SK-N-SH (cell line): ENCODE results near the gene BOK. TPM values are rescaled to one million over a fixed set of nuclear protein-coding genes. Genes with fewer than 3 reads are reported as not detected.

ENCODE experiments used
- CTCF ChIA-PET: fragments of 300-600, 350-600 bp; formaldehyde crosslinking; extraction: SDS; loops from one replicate; lab custom pipeline; 2021; lab: Yijun Ruan, JAX
- POLR2A ChIA-PET: fragments of 350-600 bp; sonication (Branson Sonifier 250); formaldehyde crosslinking; extraction: SDS; loops from one replicate; lab custom pipeline; 2020; ENCODE audit warnings: antibody characterized with exemption, inconsistent platforms; lab: Yijun Ruan, JAX
- DNase-seq: peaks from one replicate; pipeline ENCODE4 v3.0.0; 2012
- H2AFZ ChIP-seq: fragments of 200-600 bp; sonication (generic); 2 replicates; pipeline ENCODE4 v1.8.1; 2016; ENCODE audit warnings: antibody characterized with exemption, mild to moderate bottlenecking, low read depth
- H3F3A ChIP-seq: fragments of 200-600 bp; sonication (generic); replicated peaks from 2 replicates; pipeline ENCODE3; 2016; ENCODE audit warnings: antibody characterized with exemption, mild to moderate bottlenecking; ENCODE audit not compliant: insufficient read depth
- H3K27ac ChIP-seq, 2 experiments: fragments of 200-500 bp in 1 of 2; fragments of 200-600 bp in 1 of 2; sonication (Bioruptor generic) in 1 of 2; sonication (generic), shearing (Covaris generic) in 1 of 2; 2 replicates each; pipeline versions ENCODE4 v1.5.1 to v1.6.1; 2014 to 2016; ENCODE audit warnings: low read depth in 2 of 2, inconsistent platforms in 1 of 2, low read length in 1 of 2, mild to moderate bottlenecking in 1 of 2, mixed read lengths in 1 of 2
- H3K27me3 ChIP-seq: fragments of 200-600 bp; sonication (generic), shearing (Covaris generic); 2 replicates; pipeline ENCODE4 v1.6.1; 2016; ENCODE audit warnings: mixed run types; ENCODE audit not compliant: insufficient read depth
- H3K36me3 ChIP-seq, 2 experiments: fragments of 200-500 bp in 1 of 2; fragments of 200-600 bp in 1 of 2; sonication (Bioruptor generic) in 1 of 2; sonication (generic) in 1 of 2; replicated peaks in 1 of 2; 2 replicates each; pipeline versions ENCODE3 to v1.5.1; 2014 to 2016; ENCODE audit warnings: low read length in 1 of 2, mild to moderate bottlenecking in 1 of 2; ENCODE audit not compliant: insufficient read depth in 2 of 2, control insufficient read depth in 1 of 2
- H3K4me1 ChIP-seq, 2 experiments: fragments of 200-500 bp in 1 of 2; fragments of 200-600 bp in 1 of 2; sonication (Bioruptor generic) in 1 of 2; sonication (generic), shearing (Covaris generic) in 1 of 2; 2 replicates each; pipeline versions ENCODE4 v1.5.1 to v1.6.1; 2014 to 2016; ENCODE audit warnings: low read depth in 1 of 2, low read length in 1 of 2, mixed run types in 1 of 2; ENCODE audit not compliant: insufficient read depth in 2 of 2, control insufficient read depth in 1 of 2
- H3K4me2 ChIP-seq: fragments of 200-600 bp; sonication (generic), shearing (Covaris generic); 2 replicates; pipeline ENCODE4 v1.6.1; 2017; ENCODE audit warnings: mixed run types
- H3K4me3 ChIP-seq, 2 experiments: fragments of 200-500 bp in 1 of 2; fragments of 200-600 bp in 1 of 2; sonication (Bioruptor generic) in 1 of 2; sonication (generic), shearing (Covaris generic) in 1 of 2; 2 replicates each; pipeline versions ENCODE4 v1.5.1 to v1.8.1; 2014 to 2016; ENCODE audit warnings: low read depth in 2 of 2, inconsistent platforms in 1 of 2, low read length in 1 of 2, mild to moderate bottlenecking in 1 of 2, mixed read lengths in 1 of 2, moderate library complexity in 1 of 2
- H3K79me2 ChIP-seq: fragments of 200-600 bp; sonication (generic); 2 replicates; pipeline ENCODE4 v1.8.1; 2017; ENCODE audit warnings: mild to moderate bottlenecking; ENCODE audit not compliant: insufficient read depth
- H3K9ac ChIP-seq: fragments of 200-600 bp; sonication (generic); 2 replicates; pipeline ENCODE4 v1.6.1; 2017; ENCODE audit warnings: mixed run types
- H3K9me2 ChIP-seq: fragments of 200-600 bp; sonication (generic); 2 replicates; pipeline ENCODE4 v1.6.1; 2017; ENCODE audit warnings: mixed run types
- H3K9me3 ChIP-seq: fragments of 200-600 bp; sonication (generic); 2 replicates; pipeline ENCODE4 v1.6.1; 2017; ENCODE audit warnings: mixed run types, mild to moderate bottlenecking, moderate library complexity
- H4K20me1 ChIP-seq: fragments of 200-600 bp; sonication (generic); 2 replicates; pipeline ENCODE4 v1.6.1; 2017; ENCODE audit warnings: mild to moderate bottlenecking, mixed run types; ENCODE audit not compliant: insufficient read depth
- CHD2 ChIP-seq: fragments of 150-350 bp; IDR thresholded peaks from 2 replicates; pipeline ENCODE4 v1.6.1; 2018; ENCODE audit warnings: low read length; ENCODE audit not compliant: partially characterized antibody
- ELF1 ChIP-seq: IDR thresholded peaks from 2 replicates; pipeline ENCODE4 v1.4.0; 2012
- EZH2phosphoT487 ChIP-seq: fragments of 200-600 bp; sonication (generic); IDR thresholded peaks from 2 replicates; pipeline ENCODE4 v1.6.1; 2017; ENCODE audit warnings: low read depth, mixed run types, mild to moderate bottlenecking, antibody characterized with exemption, moderate library complexity, borderline replicate concordance
- FOSL2 ChIP-seq: IDR thresholded peaks from 2 replicates; pipeline ENCODE4 v1.4.0; 2012; ENCODE audit warnings: low read depth, mild to moderate bottlenecking, moderate library complexity, borderline replicate concordance
- GABPA ChIP-seq: IDR thresholded peaks from 2 replicates; pipeline ENCODE4 v1.4.0; 2012; ENCODE audit warnings: low read depth, mild to moderate bottlenecking
- IRF3 ChIP-seq: fragments of 150-350 bp; IDR thresholded peaks from 2 replicates; pipeline ENCODE4 v1.6.1; 2016; ENCODE audit warnings: mild to moderate bottlenecking, low read depth, low read length
- NRF1 ChIP-seq: IDR thresholded peaks from 2 replicates; pipeline ENCODE4 v1.6.1; 2012; ENCODE audit warnings: low read depth, mild to moderate bottlenecking, low read length
- RAD21 ChIP-seq: IDR thresholded peaks from 2 replicates; pipeline ENCODE4 v1.6.1; 2012; ENCODE audit warnings: mild to moderate bottlenecking, low read length
- SIN3A ChIP-seq: IDR thresholded peaks from 2 replicates; pipeline ENCODE4 v1.6.1; 2012; ENCODE audit warnings: low read depth, mild to moderate bottlenecking, low read length, moderate library complexity, borderline replicate concordance
- TCF12 ChIP-seq: IDR thresholded peaks from 2 replicates; pipeline ENCODE4 v1.4.0; 2012
- TEAD4 ChIP-seq: IDR thresholded peaks from 2 replicates; pipeline ENCODE4 v1.4.0; 2012; ENCODE audit warnings: mild to moderate bottlenecking, borderline replicate concordance; ENCODE audit not compliant: insufficient read depth
- USF2 ChIP-seq: fragments of 150-350 bp; IDR thresholded peaks from 2 replicates; pipeline ENCODE4 v1.6.1; 2017; ENCODE audit warnings: antibody characterized with exemption, low read length, low read depth, borderline replicate concordance
- YY1 ChIP-seq: IDR thresholded peaks from 2 replicates; pipeline ENCODE4 v1.4.0; 2012; ENCODE audit warnings: low read depth, mild to moderate bottlenecking
- WGBS: methylation state at CpG from one replicate; pipeline ENCODE4 v1.1.6; 2017; ENCODE audit warnings: low lambda C conversion rate; 5-methylcytosine and 5-hydroxymethylcytosine counted together
- polyA plus RNA-seq, 3 experiments: library from polyadenylated mRNA; depleted of rRNA; stranded (reverse); fragments of >200 nt; gene quantifications; 2 replicates each; pipeline ENCODE4 v1.2.3, GENCODE V29; 2012
- TF ChIP-seq, protein P1 (sequence below): IDR thresholded peaks from 2 replicates; pipeline ENCODE4 v1.4.0; 2012; ENCODE audit warnings: low read depth
- TF ChIP-seq, protein P2 (sequence below): IDR thresholded peaks from 2 replicates; pipeline ENCODE4 v1.4.0; 2012; ENCODE audit warnings: low read depth, borderline replicate concordance

The BOK gene
- polyA plus RNA-seq, 1 of the 3 experiments (the other 2 are of a cell fraction), result 1.7 TPM

DNA sequence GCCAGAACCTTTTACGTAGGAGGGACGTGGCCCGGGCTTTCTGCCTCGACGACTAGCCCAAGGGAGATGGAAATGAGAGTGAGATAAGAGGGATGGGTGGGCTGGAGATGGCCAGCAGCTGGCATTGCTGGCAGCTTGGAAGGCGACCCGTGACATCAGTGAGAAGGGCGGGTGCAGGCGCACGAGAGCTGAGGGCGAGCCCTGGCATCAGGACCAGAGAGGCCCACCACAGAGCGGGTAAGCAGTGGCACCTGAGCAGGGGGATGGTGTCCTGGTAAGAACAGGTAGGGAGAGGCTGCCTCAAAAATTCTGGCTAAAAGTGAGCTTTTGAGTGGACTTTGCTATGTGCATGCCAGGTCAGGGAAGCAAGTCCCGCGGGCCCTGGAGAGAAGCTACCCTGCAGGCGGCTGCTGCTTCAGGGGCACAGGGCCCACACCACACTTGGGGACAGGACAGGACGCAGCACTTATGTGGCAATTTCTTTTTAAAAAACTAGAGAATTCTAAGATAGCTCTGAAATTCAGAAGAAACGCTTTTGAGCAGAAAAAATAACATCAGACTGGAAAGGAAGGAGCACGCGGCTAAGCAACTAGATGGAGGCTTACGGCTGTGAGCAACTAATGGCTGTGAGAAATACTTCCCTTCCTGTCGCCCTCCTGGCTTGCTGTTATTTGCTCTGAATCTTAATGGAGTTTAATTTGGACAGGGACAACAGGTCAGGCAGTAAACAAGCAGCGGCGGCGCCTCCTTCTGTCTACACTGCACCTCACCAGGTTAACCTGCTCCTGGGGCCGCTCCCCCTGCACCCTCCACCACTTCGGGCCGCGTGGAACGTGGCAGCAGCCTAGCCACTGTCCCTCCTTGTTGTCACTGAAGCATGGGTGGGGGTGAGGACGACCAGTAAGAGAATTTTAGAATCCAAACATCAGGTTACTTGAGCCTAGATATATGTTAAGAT, 57.9 kb downstream of the BOK start:
- Histone ChIP-seq H2AFZ (no peak overlapping the region), H3K9me2 (no peaks in the 10 kb centered on the region), H4K20me1 (peaks cover 10% of the 10 kb centered on the region; the same call in 1 of the 2 replicates), H3K27me3 (no peaks in the 10 kb centered on the region), H3K36me3 (peaks cover 5 to 8% of the 10 kb centered on the region in 2 experiments), H3F3A (peaks cover 9% of the 10 kb centered on the region)
- TF ChIP-seq, protein P1, sequence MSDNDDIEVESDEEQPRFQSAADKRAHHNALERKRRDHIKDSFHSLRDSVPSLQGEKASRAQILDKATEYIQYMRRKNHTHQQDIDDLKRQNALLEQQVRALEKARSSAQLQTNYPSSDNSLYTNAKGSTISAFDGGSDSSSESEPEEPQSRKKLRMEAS, result no peak
- no peak for TF ChIP-seq FOSL2
- TF ChIP-seq ELF1, result no peak
- TF ChIP-seq TEAD4, result no peak
- TF ChIP-seq CHD2, result no peak
- no peak for TF ChIP-seq RAD21
- TF ChIP-seq NRF1, result no peak
- no peak for TF ChIP-seq YY1
- no peak for TF ChIP-seq EZH2phosphoT487
- TF ChIP-seq, all 33 proteins: peak for 0
- H3K4me3 ChIP-seq, result no peak overlapping the region; a peak in 1 of 4 replicates
- ChIA-PET POLR2A (interaction anchor here (0.5 to 0.6 kb wide), 2 partner anchors 17 to 59 kb away, joined by 3 to 4 read pairs; no protein-coding TSS in a partner anchor), CTCF (interaction anchor here (2.6 kb wide), 1 partner anchor 17 kb away, joined by 10 read pairs; no protein-coding TSS in a partner anchor)
- H3K27ac ChIP-seq, result no peak overlapping the region
- H3K4me1 ChIP-seq, result peaks cover 0 to 19% of the 10 kb centered on the region in 2 experiments; a peak in 2 of 4 replicates
- H3K4me2 ChIP-seq, result no peak overlapping the region
- peaks cover 76% of the 10 kb centered on the region for H3K79me2 ChIP-seq
- H3K9me3 ChIP-seq, result no peaks in the 10 kb centered on the region
- DNase-seq, result no peak
- WGBS, result 95% methylated on average over 29 of the region's 30 CpGs
- no peak overlapping the region for H3K9ac ChIP-seq

DNA sequence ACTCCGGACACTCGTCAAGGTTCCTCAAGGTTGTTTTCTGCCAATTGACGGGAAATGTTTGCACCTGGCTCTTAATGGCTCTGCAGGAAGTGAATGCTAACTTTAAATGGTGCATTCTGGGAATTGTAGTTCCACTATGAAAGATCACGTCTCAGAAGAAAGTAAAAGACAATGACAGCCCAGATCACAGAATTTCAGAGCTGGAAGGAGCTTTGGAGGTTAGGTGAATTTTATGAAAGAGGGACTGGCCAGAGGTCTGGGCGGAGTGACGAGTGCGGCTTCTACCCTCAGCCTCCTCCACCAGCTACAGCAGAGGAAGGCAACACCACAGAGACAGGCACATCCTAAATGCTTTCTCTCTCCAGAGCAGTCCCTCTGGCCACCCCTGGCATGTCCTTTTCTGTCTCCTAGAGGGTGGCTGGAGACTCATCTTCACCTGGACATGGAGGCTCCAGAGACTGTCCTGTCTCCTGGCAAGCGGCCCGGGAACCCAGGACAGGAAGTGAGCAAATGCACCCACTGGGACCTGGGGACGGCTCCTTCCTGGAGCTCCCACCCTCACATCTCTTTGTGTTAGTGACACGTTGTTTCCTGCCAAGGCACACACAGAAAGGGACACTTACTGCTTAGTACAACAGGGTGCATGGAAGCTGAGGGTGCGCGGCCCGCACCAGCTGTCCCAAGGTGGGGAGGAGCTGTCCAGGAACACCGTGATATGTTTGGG, 59.0 kb downstream of the BOK start:
- Histone ChIP-seq H3K36me3 (peaks cover 2 to 16% of the 10 kb centered on the region in 2 experiments), H2AFZ (no peak overlapping the region), H3K27ac (peak overlapping the region in 1 of 2 experiments; percentile 43; a peak in 1 of 4 replicates), H3K9ac (no peak overlapping the region), H3K9me2 (no peaks in the 10 kb centered on the region), H3K4me3 (no peak overlapping the region; a peak in 1 of 4 replicates), H3K27me3 (no peaks in the 10 kb centered on the region), H3K9me3 (no peaks in the 10 kb centered on the region), H4K20me1 (peaks cover 10% of the 10 kb centered on the region; the same call in 1 of the 2 replicates), H3F3A (peaks cover 9% of the 10 kb centered on the region), H3K79me2 (peaks cover 78% of the 10 kb centered on the region), H3K4me1 (peaks cover 0 to 19% of the 10 kb centered on the region in 2 experiments; a peak in 1 of 4 replicates), H3K4me2 (no peak overlapping the region)
- TF ChIP-seq, protein P1, result no peak
- TF ChIP-seq, protein P2, sequence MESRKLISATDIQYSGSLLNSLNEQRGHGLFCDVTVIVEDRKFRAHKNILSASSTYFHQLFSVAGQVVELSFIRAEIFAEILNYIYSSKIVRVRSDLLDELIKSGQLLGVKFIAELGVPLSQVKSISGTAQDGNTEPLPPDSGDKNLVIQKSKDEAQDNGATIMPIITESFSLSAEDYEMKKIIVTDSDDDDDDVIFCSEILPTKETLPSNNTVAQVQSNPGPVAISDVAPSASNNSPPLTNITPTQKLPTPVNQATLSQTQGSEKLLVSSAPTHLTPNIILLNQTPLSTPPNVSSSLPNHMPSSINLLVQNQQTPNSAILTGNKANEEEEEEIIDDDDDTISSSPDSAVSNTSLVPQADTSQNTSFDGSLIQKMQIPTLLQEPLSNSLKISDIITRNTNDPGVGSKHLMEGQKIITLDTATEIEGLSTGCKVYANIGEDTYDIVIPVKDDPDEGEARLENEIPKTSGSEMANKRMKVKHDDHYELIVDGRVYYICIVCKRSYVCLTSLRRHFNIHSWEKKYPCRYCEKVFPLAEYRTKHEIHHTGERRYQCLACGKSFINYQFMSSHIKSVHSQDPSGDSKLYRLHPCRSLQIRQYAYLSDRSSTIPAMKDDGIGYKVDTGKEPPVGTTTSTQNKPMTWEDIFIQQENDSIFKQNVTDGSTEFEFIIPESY, result no peak
- TF ChIP-seq USF2 (no peak), FOSL2 (no peak), GABPA (peak; percentile 63), IRF3 (no peak), TCF12 (no peak), RAD21 (no peak), SIN3A (no peak)
- 90% methylated on average over 11 of the region's 15 CpGs for WGBS
- POLR2A ChIA-PET, result no interaction called here
- peak; percentile 45 for DNase-seq
- CTCF ChIA-PET, result interaction anchor here (1.6 kb wide), 1 partner anchor 19 kb away, joined by 5 read pairs; no protein-coding TSS in a partner anchor
